NCI-H524 treated with DMSO at 0.1 percent for 48 hours (cell line): ENCODE data around the gene PPP6R2.

Experiments
- DNase-seq: peaks from one replicate; lab custom pipeline; 2025; lab: John Stamatoyannopoulos, UW

PPP6R2 gene

DNA sequence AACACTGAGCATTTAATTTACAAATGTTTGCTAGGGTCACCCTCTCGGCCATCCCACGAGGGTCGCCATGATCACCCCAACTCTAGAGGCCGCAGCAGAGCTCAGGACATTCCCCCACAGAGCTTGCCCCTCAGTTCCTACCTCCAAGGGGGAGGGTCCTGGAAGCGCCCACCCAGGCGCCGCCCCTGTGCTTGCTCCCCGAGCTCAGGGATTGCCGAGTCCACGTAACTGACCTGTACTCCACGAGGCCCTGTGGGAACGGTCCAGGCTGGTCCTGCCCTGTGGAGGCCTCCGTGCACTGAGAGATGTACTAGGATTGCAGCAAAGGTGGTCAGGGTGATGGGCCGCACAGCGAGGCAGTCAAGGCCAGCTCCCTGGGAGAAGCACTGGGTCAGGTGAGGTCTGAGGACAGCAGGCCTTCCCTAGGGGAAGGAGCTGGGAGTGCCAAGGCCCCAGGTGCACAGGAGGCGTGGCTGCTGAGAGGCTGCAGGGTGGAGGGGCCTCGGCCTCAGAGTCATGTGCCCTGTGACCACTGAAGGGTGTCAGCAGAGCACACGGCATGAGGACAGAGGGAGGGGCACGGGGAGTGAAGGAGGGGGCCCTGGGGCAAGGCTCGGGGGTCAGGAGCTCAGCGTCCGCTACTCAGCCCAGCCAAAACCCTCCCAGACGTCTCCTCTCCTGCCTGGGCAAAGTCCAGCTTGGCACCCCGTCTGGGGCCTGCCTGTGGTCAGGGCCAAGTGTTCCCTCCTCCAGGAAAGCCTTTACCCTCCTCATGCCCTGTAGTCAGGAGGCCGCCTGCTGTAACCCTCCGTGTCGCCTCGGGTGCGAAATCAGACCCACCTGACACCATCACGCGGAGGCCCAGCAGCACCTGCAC, 141.1 kb downstream of the PPP6R2 start:
- DNase-seq: no peak

DNA sequence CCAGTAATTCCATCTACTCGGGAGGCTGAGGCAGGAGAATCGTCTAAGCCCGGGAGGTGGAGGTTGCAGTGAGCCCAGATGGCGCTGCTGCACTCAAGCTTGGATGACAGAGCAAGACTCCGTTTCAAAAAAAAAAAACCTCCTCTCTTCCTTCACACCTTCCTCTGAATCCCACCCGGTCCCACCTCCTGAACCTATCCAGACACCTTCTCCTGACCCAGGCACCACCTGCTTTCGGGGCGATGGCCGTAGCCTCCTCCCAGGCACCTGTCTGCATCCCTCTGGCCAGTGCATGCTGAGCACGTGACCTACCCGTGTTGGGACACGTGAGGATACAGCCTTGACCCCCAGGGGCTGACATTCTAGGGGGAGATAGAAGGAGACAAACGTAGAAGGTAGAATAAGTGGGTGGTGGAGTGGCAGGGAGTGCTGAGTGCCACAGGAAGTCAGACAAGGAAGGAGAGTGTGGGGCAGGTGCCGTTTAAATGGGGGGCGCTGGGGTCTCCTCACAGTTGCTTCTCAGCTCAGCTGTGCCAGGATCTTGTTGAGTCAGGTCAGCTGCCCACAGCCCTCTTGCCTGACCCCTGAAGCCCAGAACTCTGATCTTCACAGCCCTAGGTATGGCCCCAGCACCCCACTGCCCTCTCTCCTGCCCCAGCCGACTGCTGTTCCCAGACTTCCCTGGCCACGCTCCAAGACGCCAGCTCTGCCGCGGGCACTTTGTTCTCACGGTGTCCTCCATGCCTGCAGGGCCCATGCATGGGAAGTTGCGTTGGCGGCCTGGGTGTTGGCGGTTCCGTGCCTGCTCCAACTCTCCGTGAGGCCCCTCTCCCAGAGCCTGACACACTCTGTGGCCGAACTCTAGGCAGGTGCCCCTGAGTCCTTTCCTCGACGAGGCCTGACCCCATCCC, 142.3 kb downstream of the PPP6R2 start:
- DNase-seq: no peak

DNA sequence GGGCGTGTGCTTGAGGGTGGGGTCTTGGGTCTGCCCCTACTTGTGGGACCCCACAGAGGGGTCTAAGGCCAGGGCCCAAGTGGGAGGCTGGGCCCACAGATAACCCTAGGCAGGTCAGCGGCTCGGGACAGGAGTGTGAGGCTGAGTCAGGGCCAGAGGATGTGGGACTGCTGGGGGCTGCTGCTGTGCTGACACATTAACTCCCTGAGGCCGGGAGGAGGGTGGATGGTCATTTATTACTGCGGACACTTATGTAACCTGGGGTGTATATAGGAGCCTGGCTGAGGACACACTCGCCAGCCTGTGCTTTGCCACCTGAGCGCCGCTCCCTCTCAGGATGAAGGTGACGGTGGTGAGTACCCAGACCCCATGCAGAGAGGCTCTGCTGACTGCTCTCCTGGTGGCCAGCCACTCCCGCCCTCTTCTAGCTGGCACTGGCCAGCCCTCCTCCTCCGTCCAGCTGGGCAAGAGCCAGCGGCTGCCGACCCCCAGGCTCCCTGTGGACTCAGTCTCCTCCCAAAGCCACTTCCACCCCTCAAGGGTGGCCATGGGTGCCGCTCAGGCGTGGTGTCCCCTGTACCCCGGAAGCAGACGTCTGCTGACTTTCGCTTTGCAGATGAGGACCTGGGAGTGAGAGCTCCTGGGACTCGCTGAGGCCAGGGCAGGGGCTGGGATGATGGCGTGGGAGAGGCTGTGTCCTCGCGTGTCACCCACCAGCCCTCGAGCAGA, 143.6 kb downstream of the PPP6R2 start, which contains the start of gene MIOX:
TSS of gene MIOX (plus strand) at position 299 of the 729 bp plus-strand sequence. CDS start at position 338, 39 bp downstream.
- DNase-seq: no peak

DNA sequence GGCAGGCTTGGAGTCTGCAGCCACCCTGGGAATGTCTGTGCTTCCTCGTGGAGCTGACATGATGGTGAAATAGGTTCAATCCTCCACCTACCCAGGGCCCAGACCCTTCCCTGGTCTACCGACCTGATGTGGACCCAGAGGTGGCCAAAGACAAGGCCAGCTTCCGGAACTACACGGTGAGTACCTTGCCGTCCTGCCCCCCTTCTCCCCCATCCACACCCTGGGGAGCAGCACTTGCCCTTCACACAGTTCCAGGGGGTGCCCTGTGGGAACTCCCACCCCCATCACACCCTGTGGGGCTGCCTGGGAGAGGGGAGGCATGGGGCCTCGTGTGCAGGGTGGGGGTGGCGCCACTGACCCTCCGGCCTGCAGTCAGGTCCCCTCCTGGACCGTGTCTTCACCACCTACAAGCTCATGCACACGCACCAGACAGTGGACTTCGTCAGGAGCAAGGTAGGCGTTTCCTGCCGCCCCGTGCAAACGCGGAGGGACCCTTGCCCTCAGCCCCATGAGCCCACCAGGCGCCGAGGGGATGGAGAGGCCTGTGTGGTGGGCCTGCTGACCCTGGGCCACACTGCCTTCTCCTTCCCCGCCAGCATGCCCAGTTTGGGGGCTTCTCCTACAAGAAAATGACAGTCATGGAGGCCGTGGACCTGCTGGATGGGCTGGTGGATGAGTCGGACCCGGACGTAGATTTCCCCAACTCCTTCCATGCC, 144.3 kb downstream of the PPP6R2 start:
- DNase-seq: no peak

DNA sequence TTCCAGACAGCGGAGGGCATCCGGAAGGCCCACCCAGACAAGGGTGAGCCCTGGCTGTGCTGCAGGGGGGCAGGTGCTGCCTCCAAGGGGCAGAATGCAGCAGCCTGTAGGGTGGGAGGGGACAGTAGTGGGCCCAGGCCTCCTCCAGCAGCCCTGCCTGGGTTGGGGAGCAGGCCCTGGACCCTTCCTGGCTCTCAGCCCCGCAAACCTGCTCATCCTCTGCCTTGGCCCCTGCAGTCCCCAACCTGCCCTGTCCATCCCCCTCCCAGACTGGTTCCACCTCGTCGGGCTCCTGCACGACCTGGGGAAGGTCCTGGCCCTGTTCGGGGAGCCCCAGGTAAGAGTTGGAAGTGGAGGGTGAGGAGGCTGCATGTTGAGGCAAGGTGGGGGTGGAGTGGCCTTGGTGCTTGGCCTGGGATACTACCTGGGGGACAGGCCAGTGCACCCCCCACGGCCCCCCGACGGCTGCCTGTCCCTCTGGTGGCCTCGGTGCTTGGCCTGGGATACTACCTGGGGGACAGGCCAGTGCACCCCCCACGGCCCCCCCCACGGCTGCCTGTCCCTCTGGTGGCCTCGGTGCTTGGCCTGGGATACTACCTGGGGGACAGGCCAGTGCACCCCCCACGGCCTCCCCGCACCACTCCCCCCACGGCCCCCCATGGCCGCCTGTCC, 145.0 kb downstream of the PPP6R2 start:
- no peak for DNase-seq

DNA sequence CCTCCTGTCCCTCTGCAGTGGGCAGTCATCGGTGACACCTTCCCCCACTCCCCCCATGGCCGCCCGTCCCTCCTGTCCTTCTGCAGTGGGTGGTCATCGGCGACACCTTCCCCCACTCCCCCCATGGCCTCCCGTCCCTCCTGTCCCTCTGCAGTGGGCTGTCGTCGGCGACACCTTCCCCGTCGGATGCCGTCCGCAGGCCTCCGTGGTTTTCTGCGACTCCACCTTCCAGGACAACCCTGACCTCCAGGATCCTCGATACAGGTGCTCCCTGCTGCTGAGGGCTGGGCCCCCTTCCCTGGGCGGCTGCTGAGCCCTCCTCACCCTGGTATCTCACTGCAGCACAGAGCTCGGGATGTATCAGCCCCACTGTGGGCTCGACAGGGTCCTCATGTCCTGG, 145.8 kb downstream of the PPP6R2 start:
- no peak for DNase-seq

DNA sequence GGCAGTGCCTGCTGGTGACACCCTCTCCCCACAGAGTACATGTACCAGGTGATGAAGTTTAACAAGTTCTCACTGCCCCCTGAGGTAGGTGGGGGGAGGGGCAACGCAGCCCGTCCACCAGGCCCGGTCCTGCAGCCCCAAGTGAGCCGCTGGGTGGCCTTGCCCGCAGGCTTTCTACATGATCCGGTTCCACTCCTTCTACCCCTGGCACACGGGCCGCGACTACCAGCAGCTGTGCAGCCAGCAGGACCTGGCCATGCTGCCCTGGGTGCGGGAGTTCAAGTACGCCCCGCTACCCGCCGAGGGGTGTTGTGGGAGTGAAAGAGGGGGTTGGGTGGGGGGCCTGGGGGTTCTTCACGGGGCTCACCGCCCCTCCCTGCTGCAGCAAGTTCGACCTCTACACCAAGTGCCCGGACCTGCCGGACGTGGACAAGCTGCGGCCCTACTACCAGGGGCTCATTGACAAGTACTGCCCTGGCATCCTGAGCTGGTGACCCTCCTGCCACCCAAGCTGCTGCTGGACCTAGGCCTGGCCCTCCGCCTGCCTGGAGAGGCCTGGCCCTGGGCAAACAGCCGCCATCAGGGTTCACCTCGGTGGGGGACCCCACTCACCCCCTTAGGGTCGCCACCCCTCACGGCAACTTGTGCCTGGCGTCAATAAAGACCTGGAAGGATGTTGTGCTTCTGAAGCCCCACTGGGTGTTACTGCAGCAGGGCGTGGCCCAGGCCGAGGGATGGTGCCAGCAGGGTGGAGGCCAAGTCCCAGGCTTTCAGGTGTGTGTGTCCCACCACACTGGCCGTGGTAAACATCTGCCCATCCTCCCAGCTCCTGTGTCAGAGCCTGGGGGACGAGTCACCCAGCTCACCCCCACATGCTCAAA, 146.5 kb downstream of the PPP6R2 start:
- DNase-seq: no peak

DNA sequence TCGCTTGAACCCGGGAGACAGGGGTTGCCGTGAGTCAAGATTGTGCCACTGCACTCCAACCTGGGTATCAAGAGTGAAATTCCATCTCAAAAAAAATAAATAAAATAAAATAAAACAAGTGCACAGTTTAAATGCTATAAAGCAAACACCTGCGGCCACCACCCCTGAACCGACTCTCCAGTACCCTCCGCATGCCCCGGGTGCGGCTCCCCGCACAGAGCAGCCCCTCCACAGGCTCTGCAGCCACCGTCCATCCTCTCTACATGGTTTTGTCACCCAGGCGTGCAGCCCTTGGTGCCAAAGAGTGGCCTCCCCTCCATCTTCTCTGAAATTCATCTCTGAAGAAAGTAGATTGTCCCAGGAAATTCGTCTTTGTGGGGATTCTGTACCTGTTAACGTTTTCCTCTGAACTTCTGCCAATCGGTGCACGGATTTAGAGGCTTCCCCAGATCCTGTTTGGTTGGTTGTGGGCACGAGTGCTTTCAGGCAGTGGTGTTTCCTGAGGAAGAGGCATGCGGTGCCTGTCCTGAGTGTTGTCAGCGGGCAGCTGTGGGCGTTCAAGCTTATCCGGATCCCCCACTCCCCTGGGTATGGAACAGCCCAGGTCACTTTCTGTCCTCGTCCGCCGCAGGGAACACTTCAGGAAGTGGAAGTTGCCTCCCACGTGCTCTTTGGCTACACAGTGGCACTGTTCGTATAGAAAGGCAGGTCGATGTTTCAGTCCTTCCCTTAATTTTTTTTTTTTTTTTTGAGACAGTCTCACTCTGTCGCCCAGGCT, 147.6 kb downstream of the PPP6R2 start:
- DNase-seq: no peak
